ENCODE measurements around the gene PRPS1.
"Not testable (repeated sequence)": the region's sequence is repeated elsewhere in the genome, so short reads cannot be mapped to it uniquely, and the experiment has no call there.

- not testable (repeated sequence) for TF ChIP-seq POLR2A, CTCF, POLR2AphosphoS5 (IDR thresholded peaks at IDR 0.05)
These were observed 57.3 kb downstream of the PRPS1 start for GRCh38 chrX:107685586-107685985.

Measured in suprapubic skin (tissue), 4 donors.